Measurements from ENCODE around the gene POR.
"Not testable (repeated sequence)": the region's sequence is repeated elsewhere in the genome, so short reads cannot be mapped to it uniquely, and the experiment has no call there.

Gene POR

GRCh38 chr7:75914655-75915415, at the start of gene POR:
Gene POR (plus strand): TSS chr7:75915155. CDS start chr7:75954002, 38,847 bp downstream.
- peak; percentile 74 for DNase-seq

GRCh38 chr7:75866114-75866488, 48.9 kb upstream of the POR start:
- no peak for DNase-seq

GRCh38 chr7:75866489-75867389, 48.2 kb upstream of the POR start:
- peak; percentile 23 for DNase-seq

GRCh38 chr7:75867390-75867717, 47.6 kb upstream of the POR start:
- no peak for DNase-seq

GRCh38 chr7:75868153-75868552, 46.8 kb upstream of the POR start:
- DNase-seq = no peak

- DNase-seq = no peak
These were observed 45.1 kb upstream of the POR start for GRCh38 chr7:75869776-75870379.

GRCh38 chr7:75870557-75871161, 44.3 kb upstream of the POR start:
- no peak for DNase-seq

GRCh38 chr7:75872073-75872782, 42.7 kb upstream of the POR start:
- no peak for DNase-seq

- not testable (repeated sequence) for DNase-seq
These were observed 40.8 kb upstream of the POR start for GRCh38 chr7:75874180-75874579.

GRCh38 chr7:75875113-75876080, 39.6 kb upstream of the POR start:
- no peak for DNase-seq

GRCh38 chr7:75876126-75876881, 38.7 kb upstream of the POR start:
- no peak for DNase-seq

- no peak for DNase-seq
These were observed 36.6 kb upstream of the POR start for GRCh38 chr7:75878312-75878768.

- DNase-seq = peak; percentile 86
These were observed 36.0 kb upstream of the POR start, which contains the start of gene RHBDD2 for GRCh38 chr7:75878769-75879611. Gene RHBDD2 (plus strand): TSS chr7:75879034. CDS start chr7:75879083, 49 bp downstream.

- DNase-seq = no peak
These were observed 35.2 kb upstream of the POR start for GRCh38 chr7:75879771-75880184.

- DNase-seq = no peak
These were observed 34.7 kb upstream of the POR start for GRCh38 chr7:75880242-75880641.

GRCh38 chr7:75881436-75882095, 33.4 kb upstream of the POR start:
- DNase-seq = no peak

- not testable (repeated sequence) for DNase-seq
These were observed 31.6 kb upstream of the POR start for GRCh38 chr7:75883265-75883824.

GRCh38 chr7:75884476-75884875, 30.5 kb upstream of the POR start:
- no peak for DNase-seq

All from NCI-H1417 treated with DMSO at 0.1 percent for 48 hours (cell line).